GM12892 (cell line): Measurements from ENCODE around the gene CR2.

Source experiments
- POLR2A ChIP-seq: IDR thresholded peaks from 2 replicates; pipeline ENCODE4 v1.6.1; 2011; ENCODE audit warnings: low read depth, low read length, control low read depth
- TAF1 ChIP-seq: IDR thresholded peaks from 2 replicates; pipeline ENCODE4 v1.6.1; 2011; ENCODE audit warnings: low read depth, mild to moderate bottlenecking, control low read depth, low read length, borderline replicate concordance

DNA sequence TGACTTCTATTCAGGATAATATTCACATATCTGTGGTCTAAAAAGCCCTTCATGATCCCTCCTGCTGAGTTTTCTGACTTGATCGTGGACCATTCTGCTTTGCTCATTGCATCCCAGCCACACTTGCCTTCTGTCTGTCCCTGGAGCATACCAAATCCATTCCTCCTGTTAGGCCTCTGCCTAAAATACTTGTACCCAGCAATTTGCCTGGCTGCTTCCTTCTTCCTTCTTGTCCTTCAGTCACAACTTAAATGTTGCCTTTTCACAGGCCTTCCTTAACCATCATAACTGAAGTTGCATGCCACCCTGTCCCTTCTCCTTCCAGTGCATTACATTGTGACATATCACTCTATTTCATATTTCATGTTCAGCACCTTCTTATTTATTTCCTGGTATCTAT lies 4.3 kb downstream of the CR2 start:
- TF ChIP-seq POLR2A: no peak
- no peak for TF ChIP-seq TAF1
